ENCODE results near the gene RPP25.
A peak's percentile ranks its signal among the peaks of the same experiment; 100 is the strongest.

The RPP25 gene, protein sequence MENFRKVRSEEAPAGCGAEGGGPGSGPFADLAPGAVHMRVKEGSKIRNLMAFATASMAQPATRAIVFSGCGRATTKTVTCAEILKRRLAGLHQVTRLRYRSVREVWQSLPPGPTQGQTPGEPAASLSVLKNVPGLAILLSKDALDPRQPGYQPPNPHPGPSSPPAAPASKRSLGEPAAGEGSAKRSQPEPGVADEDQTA

DNA sequence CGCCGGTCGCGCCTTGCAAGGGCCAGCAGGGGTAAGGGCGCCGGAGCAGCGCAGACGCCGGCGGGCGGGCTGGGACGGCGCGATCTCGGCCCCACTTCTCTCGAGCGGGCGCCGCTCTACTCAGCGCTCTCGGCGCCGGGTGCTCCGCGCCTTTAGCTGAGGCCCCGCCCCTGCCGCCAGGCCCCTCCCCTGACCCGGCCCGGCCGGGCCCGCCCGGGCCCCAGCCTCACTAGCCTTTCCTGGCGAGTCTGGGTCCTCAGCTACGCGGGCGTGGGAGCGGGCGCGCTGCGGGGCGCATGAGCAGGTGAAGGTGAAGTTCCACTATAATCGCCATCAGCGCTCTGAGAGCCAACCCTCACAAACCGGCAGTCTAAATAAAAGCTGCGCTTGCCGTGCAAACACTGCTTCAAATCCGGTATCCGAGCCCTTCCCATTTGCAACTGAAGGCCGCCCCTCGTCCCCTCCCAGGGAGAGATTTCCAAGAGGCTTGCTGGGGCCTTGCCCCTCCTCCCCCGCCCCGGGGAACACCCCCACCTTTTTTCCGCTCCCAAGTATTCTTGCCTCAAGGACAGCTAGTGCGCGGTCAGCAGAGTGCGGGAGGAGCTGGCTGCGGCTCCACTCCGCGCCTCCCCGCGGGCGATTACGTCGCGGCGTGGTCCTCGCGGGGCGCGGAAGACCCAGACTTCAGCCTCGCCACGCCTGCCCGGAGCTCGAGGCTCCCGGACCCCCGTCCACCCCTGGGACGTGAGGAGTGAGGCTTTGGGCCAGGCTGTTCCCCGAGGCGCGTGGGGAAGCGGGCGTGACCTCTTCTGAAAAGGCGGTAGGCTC lies at the start of gene RPP25:
Gene RPP25, minus strand, starts transcription at position 125 of the 828 bp plus-strand sequence. CDS start 189 bp downstream, outside the sequence.
- H3K27ac Mint-ChIP-seq: no peak within 1 kb of the TSS
- no peaks in the 10 kb centered on the region for H3K9me3 Mint-ChIP-seq
- peaks cover 17% of the 10 kb centered on the region for H3K4me1 Mint-ChIP-seq (ENCODE audit: low read depth)
- no peaks in the 10 kb centered on the region for H3K36me3 Mint-ChIP-seq (ENCODE audit: low read depth)
- peaks cover 46% of the 10 kb centered on the region for H3K27me3 Mint-ChIP-seq (ENCODE audit: low read depth)
- H3K4me3 Mint-ChIP-seq: peak within 1 kb of the TSS; percentile 67

DNA sequence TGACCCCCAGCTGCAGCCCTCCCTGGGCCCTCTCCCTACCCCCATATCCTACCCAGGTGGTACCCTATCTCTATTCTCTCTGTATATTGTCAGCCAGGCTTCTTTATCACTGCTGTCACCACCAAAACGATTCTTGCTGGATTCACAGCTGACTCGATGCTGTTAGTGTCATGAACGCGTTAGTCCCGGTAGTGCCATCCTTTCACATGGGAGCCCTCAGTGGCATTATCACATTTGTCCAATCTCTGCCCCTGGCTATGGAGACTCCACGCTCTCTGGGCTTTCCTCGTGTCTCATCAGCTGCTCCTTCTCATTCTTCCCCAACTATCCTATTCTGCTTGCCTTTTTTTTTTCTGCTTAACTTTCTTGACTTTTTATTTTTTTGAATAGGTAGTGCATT lies 45.8 kb upstream of the RPP25 start:
- H3K27me3 Mint-ChIP-seq (ENCODE audit: low read depth): peaks cover 16% of the 10 kb centered on the region
- no peaks in the 10 kb centered on the region for H3K36me3 Mint-ChIP-seq (ENCODE audit: low read depth)
- H3K9me3 Mint-ChIP-seq: no peaks in the 10 kb centered on the region
- no peaks in the 10 kb centered on the region for H3K4me1 Mint-ChIP-seq (ENCODE audit: low read depth)
- no peak overlapping the region for H3K4me3 Mint-ChIP-seq
- H3K27ac Mint-ChIP-seq: no peak overlapping the region

GRCh38 chr15:75001310-75001709 lies 44.7 kb upstream of the RPP25 start:
- no peak overlapping the region for H3K27ac Mint-ChIP-seq
- no peak overlapping the region for H3K4me3 Mint-ChIP-seq
- H3K36me3 Mint-ChIP-seq (ENCODE audit: low read depth): no peaks in the 10 kb centered on the region
- no peaks in the 10 kb centered on the region for H3K9me3 Mint-ChIP-seq
- H3K4me1 Mint-ChIP-seq (ENCODE audit: low read depth): no peaks in the 10 kb centered on the region
- H3K27me3 Mint-ChIP-seq (ENCODE audit: low read depth): peaks cover 27% of the 10 kb centered on the region

DNA sequence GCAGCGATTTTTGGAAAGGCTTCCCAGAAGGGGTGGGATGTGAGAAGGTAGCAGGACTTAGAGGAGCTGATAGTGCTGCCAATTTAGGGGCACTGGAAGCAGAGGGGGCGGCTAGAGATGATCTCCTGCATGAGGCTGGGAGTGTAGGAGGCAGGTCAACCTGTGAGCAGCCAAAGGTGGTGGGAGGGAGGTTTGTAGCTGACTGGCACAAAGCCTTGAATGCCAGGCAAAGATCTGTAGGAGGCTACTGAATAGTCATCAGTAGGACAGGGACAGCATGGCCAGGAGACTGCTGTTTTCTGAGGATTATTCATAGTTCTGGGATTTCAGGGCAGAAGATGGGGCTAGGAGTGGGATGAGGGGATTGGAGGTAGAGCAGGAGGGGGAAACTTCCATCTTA lies 41.0 kb upstream of the RPP25 start:
- no peaks in the 10 kb centered on the region for H3K9me3 Mint-ChIP-seq
- H3K27ac Mint-ChIP-seq: no peak overlapping the region
- H3K4me3 Mint-ChIP-seq: no peak overlapping the region
- H3K27me3 Mint-ChIP-seq (ENCODE audit: low read depth): peaks cover 36% of the 10 kb centered on the region
- no peaks in the 10 kb centered on the region for H3K36me3 Mint-ChIP-seq (ENCODE audit: low read depth)
- H3K4me1 Mint-ChIP-seq (ENCODE audit: low read depth): peaks cover 7% of the 10 kb centered on the region

GRCh38 chr15:74997141-74997540 lies 40.6 kb upstream of the RPP25 start:
- Mint-ChIP-seq H3K27ac (no peak overlapping the region), H3K27me3 (ENCODE audit: low read depth) (peaks cover 34% of the 10 kb centered on the region), H3K4me1 (ENCODE audit: low read depth) (peaks cover 7% of the 10 kb centered on the region), H3K4me3 (no peak overlapping the region), H3K9me3 (no peaks in the 10 kb centered on the region), H3K36me3 (ENCODE audit: low read depth) (no peaks in the 10 kb centered on the region)

- Mint-ChIP-seq H3K27ac (no peak overlapping the region), H3K4me1 (ENCODE audit: low read depth) (peaks cover 7% of the 10 kb centered on the region), H3K9me3 (no peaks in the 10 kb centered on the region), H3K4me3 (peak overlapping the region; percentile 52), H3K27me3 (ENCODE audit: low read depth) (peaks cover 38% of the 10 kb centered on the region), H3K36me3 (ENCODE audit: low read depth) (no peaks in the 10 kb centered on the region)
Measured at GRCh38 chr15:74995779-74996765, 39.5 kb upstream of the RPP25 start.

DNA sequence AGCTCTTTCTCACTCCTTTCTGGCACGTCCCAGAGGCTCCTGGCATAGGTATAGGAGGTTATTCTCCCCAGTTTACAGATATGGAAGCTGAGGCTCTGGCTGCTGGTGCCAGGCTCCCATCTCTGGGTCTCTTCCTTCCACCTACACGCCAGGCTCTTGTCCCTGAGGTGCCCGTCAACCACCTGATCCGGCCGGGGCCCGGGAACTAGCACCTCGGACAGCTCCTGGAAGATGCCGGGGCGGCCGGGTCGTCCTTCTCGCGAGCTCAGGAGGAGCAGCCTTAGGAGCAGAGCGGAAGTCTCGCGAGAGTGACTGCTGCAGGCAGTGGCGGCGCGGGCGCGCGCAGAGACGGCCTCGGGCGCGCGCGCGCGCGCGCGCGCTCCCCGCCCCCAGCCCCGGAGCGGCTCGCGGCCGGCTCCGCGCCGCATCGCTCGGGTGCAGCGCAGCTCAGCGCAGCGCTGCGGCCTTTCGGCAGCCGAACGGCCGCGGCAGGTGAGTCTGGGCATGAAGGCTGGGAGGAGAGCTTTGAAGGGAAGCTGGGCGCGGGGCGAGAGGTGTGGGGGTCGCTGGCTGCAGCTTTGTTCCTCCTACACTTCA lies 38.7 kb upstream of the RPP25 start, which contains the start of gene SCAMP5:
Gene SCAMP5, plus strand, starts transcription at position 382 of the 597 bp plus-strand sequence. CDS start 16,277 bp downstream, outside the sequence.
- peaks cover 7% of the 10 kb centered on the region for H3K4me1 Mint-ChIP-seq (ENCODE audit: low read depth)
- peaks cover 42% of the 10 kb centered on the region for H3K27me3 Mint-ChIP-seq (ENCODE audit: low read depth)
- H3K27ac Mint-ChIP-seq: no peak within 1 kb of the TSS
- no peaks in the 10 kb centered on the region for H3K36me3 Mint-ChIP-seq (ENCODE audit: low read depth)
- H3K9me3 Mint-ChIP-seq: no peaks in the 10 kb centered on the region
- peak within 1 kb of the TSS; percentile 54 for H3K4me3 Mint-ChIP-seq

DNA sequence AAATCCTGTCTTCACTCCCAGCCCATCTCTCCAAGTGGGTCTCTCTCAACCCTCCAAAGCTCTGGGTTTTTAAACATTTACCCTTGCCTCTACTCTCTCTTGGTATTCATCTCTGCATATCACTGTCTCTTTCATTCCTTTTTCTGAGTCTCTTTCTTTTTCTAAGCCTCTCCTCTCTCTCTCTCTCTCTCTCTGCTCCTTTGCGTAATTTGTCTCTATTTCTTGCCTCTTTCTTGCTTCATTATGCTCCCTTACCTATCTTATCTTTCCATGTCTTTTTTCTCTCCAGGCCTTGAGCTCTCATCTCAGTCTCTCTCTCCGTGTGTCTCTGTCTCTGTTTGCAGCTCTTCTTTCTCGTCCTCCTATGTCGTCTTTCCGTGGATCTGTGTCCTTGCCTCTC lies 38.1 kb upstream of the RPP25 start:
- Mint-ChIP-seq H3K36me3 (ENCODE audit: low read depth) (no peaks in the 10 kb centered on the region), H3K4me1 (ENCODE audit: low read depth) (peaks cover 7% of the 10 kb centered on the region), H3K27ac (no peak overlapping the region), H3K4me3 (peak overlapping the region; percentile 54), H3K27me3 (ENCODE audit: low read depth) (peaks cover 42% of the 10 kb centered on the region), H3K9me3 (no peaks in the 10 kb centered on the region)

DNA sequence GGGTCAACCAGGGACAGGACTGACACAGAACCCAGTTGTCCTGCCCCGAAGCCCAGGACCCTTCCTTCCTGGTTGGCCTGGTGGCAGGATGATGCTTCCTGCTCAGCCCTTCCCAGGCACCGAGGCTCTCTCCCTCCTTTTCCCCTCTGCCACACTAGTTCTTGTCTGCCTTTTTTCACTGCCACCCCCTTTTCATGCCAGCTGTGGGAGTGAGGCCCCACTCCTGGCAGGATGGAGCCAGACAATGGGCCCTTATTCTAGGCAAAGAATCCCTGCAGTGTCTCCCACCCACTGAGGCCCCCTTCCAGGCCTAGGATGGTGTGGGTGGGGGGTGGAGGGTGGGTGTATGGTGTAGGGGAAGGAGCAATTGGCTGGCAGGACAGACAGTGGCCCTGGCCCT lies 37.7 kb upstream of the RPP25 start:
- Mint-ChIP-seq H3K27ac (no peak overlapping the region), H3K4me3 (no peak overlapping the region), H3K36me3 (ENCODE audit: low read depth) (no peaks in the 10 kb centered on the region), H3K9me3 (no peaks in the 10 kb centered on the region), H3K27me3 (ENCODE audit: low read depth) (peaks cover 41% of the 10 kb centered on the region), H3K4me1 (ENCODE audit: low read depth) (peaks cover 7% of the 10 kb centered on the region)

GRCh38 chr15:74992619-74993018 lies 36.0 kb upstream of the RPP25 start:
- Mint-ChIP-seq H3K36me3 (ENCODE audit: low read depth) (no peaks in the 10 kb centered on the region), H3K27me3 (ENCODE audit: low read depth) (peaks cover 32% of the 10 kb centered on the region), H3K4me1 (ENCODE audit: low read depth) (peaks cover 7% of the 10 kb centered on the region), H3K9me3 (no peaks in the 10 kb centered on the region), H3K4me3 (no peak overlapping the region), H3K27ac (no peak overlapping the region)

DNA sequence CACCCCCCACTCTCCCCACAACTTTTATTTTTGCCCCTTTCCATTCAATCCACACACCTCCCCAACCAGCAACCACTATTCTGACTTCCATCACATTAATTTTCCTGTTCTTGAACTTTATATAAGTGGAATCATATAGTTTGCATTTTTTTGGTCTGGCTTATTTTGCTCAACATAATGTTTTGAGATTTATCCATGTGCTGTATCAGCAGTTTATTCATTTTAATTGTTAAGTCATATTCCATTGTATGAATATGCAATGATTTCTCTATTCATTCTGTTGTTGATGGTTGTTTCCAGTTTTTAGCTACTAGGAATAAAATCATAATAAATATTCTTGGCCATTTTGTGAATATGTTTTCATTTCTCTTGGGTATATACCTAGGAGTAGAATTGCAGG lies 33.0 kb upstream of the RPP25 start:
- no peaks in the 10 kb centered on the region for H3K36me3 Mint-ChIP-seq (ENCODE audit: low read depth)
- H3K4me3 Mint-ChIP-seq: no peak overlapping the region
- no peaks in the 10 kb centered on the region for H3K4me1 Mint-ChIP-seq (ENCODE audit: low read depth)
- no peaks in the 10 kb centered on the region for H3K9me3 Mint-ChIP-seq
- H3K27me3 Mint-ChIP-seq (ENCODE audit: low read depth): peaks cover 21% of the 10 kb centered on the region
- H3K27ac Mint-ChIP-seq: no peak overlapping the region

- H3K9me3 Mint-ChIP-seq: no peaks in the 10 kb centered on the region
- no peaks in the 10 kb centered on the region for H3K36me3 Mint-ChIP-seq (ENCODE audit: low read depth)
- H3K27me3 Mint-ChIP-seq (ENCODE audit: low read depth): peaks cover 20% of the 10 kb centered on the region
Measured at GRCh38 chr15:74988007-74988800, 31.6 kb upstream of the RPP25 start.

GRCh38 chr15:74983725-74984231 lies 27.2 kb upstream of the RPP25 start:
- no peak overlapping the region for H3K4me3 Mint-ChIP-seq

More at GRCh38 chr15:74988007-74988800, 31.6 kb upstream of the RPP25 start:
- Mint-ChIP-seq H3K4me1 (ENCODE audit: low read depth) (peaks cover 5% of the 10 kb centered on the region), H3K4me3 (no peak overlapping the region), H3K27ac (no peak overlapping the region)

More at GRCh38 chr15:74983725-74984231, 27.2 kb upstream of the RPP25 start:
- Mint-ChIP-seq H3K9me3 (no peaks in the 10 kb centered on the region), H3K36me3 (ENCODE audit: low read depth) (no peaks in the 10 kb centered on the region), H3K4me1 (ENCODE audit: low read depth) (peaks cover 5% of the 10 kb centered on the region), H3K27ac (no peak overlapping the region), H3K27me3 (ENCODE audit: low read depth) (peaks cover 12% of the 10 kb centered on the region)

All from T-helper 1 cell treated with Interleukin-12 subunit alpha and Interleukin-12 subunit beta and Interleukin-4 antibody, amounts not matched to agents 30 μg/mL and 1 μg/mL, for 36 hours (primary cell).